WTC11 (cell line): ENCODE data around the gene MAP3K5. TPM values are rescaled to one million over a fixed set of nuclear protein-coding genes. Genes with fewer than 3 reads are reported as not detected.

ENCODE experiments used
- ATAC-seq: fragments of 200-7000 bp; cut with Tn5 transposase; 2 replicates; pipeline ENCODE4 v1.10.0; 2021; ENCODE audit warnings: mild to moderate bottlenecking, moderate library complexity
- CTCF ChIA-PET: fragments of 300-600 bp; sonication (Branson Sonifier 250); formaldehyde crosslinking; loops from one replicate; lab custom pipeline; 2021; ENCODE audit warnings: antibody characterized with exemption; lab: Charles Lee
- POLR2A ChIA-PET: fragments of 350-600 bp; sonication (Branson Sonifier 250); formaldehyde crosslinking; loops from one replicate; lab custom pipeline; 2021; ENCODE audit warnings: antibody characterized with exemption; lab: Charles Lee
- DNase-seq: peaks from one replicate; pipeline ENCODE4 v3.0.0; 2021; ENCODE audit warnings: low spot score
- H3K27ac Mint-ChIP-seq: 2 replicates; pipeline ENCODE4 v1.8.0; 2021; ENCODE audit warnings: mixed read lengths
- H3K27me3 Mint-ChIP-seq: 2 replicates; pipeline ENCODE4 v1.8.0; 2021; ENCODE audit warnings: low read depth, mild to moderate bottlenecking, moderate library complexity, mixed read lengths
- H3K36me3 Mint-ChIP-seq: 2 replicates; pipeline ENCODE4 v1.8.0; 2021; ENCODE audit warnings: mixed read lengths
- H3K4me1 Mint-ChIP-seq: 2 replicates; pipeline ENCODE4 v1.8.0; 2022; ENCODE audit warnings: mixed read lengths
- H3K4me3 Mint-ChIP-seq: 2 replicates; pipeline ENCODE4 v1.8.0; 2021; ENCODE audit warnings: mild to moderate bottlenecking, moderate library complexity, mixed read lengths
- H3K9me3 Mint-ChIP-seq: 2 replicates; pipeline ENCODE4 v1.8.0; 2021; ENCODE audit warnings: mixed read lengths
- CDX4 ChIP-seq: fragments of 250-450 bp; sonication (Bioruptor Pico); IDR thresholded peaks from 2 replicates; pipeline ENCODE4 v1.9.0; 2021; ENCODE audit warnings: moderate library complexity, mild to moderate bottlenecking, inconsistent platforms, borderline replicate concordance
- CREM ChIP-seq: sonication (generic); formaldehyde crosslinking; IDR thresholded peaks from 2 replicates; pipeline ENCODE4 v1.8.1; 2022; ENCODE audit warnings: mild to moderate bottlenecking, missing genetic modification reagents, moderate library complexity
- E2F5 ChIP-seq: sonication (generic); formaldehyde crosslinking; IDR thresholded peaks from 2 replicates; pipeline ENCODE4 v1.8.1; 2022; ENCODE audit warnings: mild to moderate bottlenecking, moderate library complexity, missing genetic modification reagents
- ESRRA ChIP-seq: sonication (generic); formaldehyde crosslinking; IDR thresholded peaks from 2 replicates; pipeline ENCODE4 v1.8.1; 2022; ENCODE audit warnings: mild to moderate bottlenecking, missing genetic modification reagents, borderline replicate concordance
- ETV6 ChIP-seq: sonication (generic); formaldehyde crosslinking; IDR thresholded peaks from 2 replicates; pipeline ENCODE4 v1.8.1; 2022; ENCODE audit warnings: mild to moderate bottlenecking, missing genetic modification reagents
- FOXJ3 ChIP-seq: sonication (generic); formaldehyde crosslinking; IDR thresholded peaks from 2 replicates; pipeline ENCODE4 v1.9.0; 2021; ENCODE audit warnings: missing genetic modification reagents, mild to moderate bottlenecking, borderline replicate concordance
- GABPB1 ChIP-seq: sonication (generic); formaldehyde crosslinking; IDR thresholded peaks from 2 replicates; pipeline ENCODE4 v1.8.1; 2023; ENCODE audit warnings: mild to moderate bottlenecking, missing genetic modification reagents
- IRF2 ChIP-seq: sonication (generic); formaldehyde crosslinking; IDR thresholded peaks from 2 replicates; pipeline ENCODE4 v1.8.0; 2022; ENCODE audit warnings: low read depth, missing genetic modification reagents, borderline replicate concordance
- MXD4 ChIP-seq: fragments of 250-450 bp; sonication (Bioruptor Pico); IDR thresholded peaks from 2 replicates; pipeline ENCODE4 v1.8.0; 2021; ENCODE audit warnings: mild to moderate bottlenecking, moderate library complexity, borderline replicate concordance
- SP1 ChIP-seq: sonication (generic); formaldehyde crosslinking; conservative IDR thresholded peaks from 2 replicates; pipeline ENCODE4 v1.8.1; 2022; ENCODE audit warnings: missing genetic modification reagents
- TEAD1 ChIP-seq: sonication (generic); formaldehyde crosslinking; IDR thresholded peaks from 2 replicates; pipeline ENCODE4 v1.8.0; 2022; ENCODE audit warnings: mild to moderate bottlenecking, missing genetic modification reagents
- TEAD4 ChIP-seq: sonication (generic); formaldehyde crosslinking; IDR thresholded peaks from 2 replicates; pipeline ENCODE4 v1.8.0; 2022; ENCODE audit warnings: mild to moderate bottlenecking, missing genetic modification reagents
- ZMAT4 ChIP-seq: fragments of 250-450 bp; sonication (Bioruptor Pico); IDR thresholded peaks from 2 replicates; pipeline ENCODE4 v1.9.0; 2021; ENCODE audit warnings: mild to moderate bottlenecking
- ZNF121 ChIP-seq: sonication (generic); formaldehyde crosslinking; IDR thresholded peaks from 2 replicates; pipeline ENCODE4 v1.8.0; 2023; ENCODE audit warnings: missing genetic modification reagents
- ZNF232 ChIP-seq: sonication (generic); formaldehyde crosslinking; IDR thresholded peaks from 2 replicates; pipeline ENCODE4 v1.8.0; 2022; ENCODE audit warnings: mild to moderate bottlenecking, missing genetic modification reagents
- ZNF416 ChIP-seq: fragments of 250-450 bp; sonication (Bioruptor Pico); IDR thresholded peaks from 2 replicates; pipeline ENCODE4 v1.9.0; 2021; ENCODE audit warnings: mild to moderate bottlenecking, inconsistent platforms
- ZSCAN18 ChIP-seq: fragments of 250-450 bp; sonication (Bioruptor Pico); IDR thresholded peaks from 2 replicates; pipeline ENCODE4 v2.1.2; 2022; ENCODE audit warnings: mild to moderate bottlenecking, moderate library complexity
- total RNA-seq: library from RNA; stranded (reverse); gene quantifications from 3 replicates; pipeline ENCODE4 v1.2.3, GENCODE V29; 2021
- TF ChIP-seq, protein P1 (sequence below): fragments of 250-450 bp; sonication (Bioruptor Pico); conservative IDR thresholded peaks from 2 replicates; pipeline ENCODE4 v1.9.0; 2021; ENCODE audit warnings: mild to moderate bottlenecking
- TF ChIP-seq, protein P2 (sequence below): sonication (generic); formaldehyde crosslinking; conservative IDR thresholded peaks from 2 replicates; pipeline ENCODE4 v1.8.1; 2023; ENCODE audit warnings: mild to moderate bottlenecking, low read depth, missing genetic modification reagents, moderate library complexity

Gene MAP3K5
- total RNA-seq, 1 experiment from 2014 or later, result 1.6 TPM

GRCh38 chr6:136510782-136511181 lies 281.5 kb downstream of the MAP3K5 start (continued):
- no peak for TF ChIP-seq CDX4 (CRISPR knock-in tag)
- TF ChIP-seq, all 79 proteins: peak for 0

GRCh38 chr6:136510299-136510698 lies 282.0 kb downstream of the MAP3K5 start:
- ChIA-PET CTCF (no interaction called here), POLR2A (no interaction called here)
- no peak for ATAC-seq
- DNase-seq, result no peak
- Mint-ChIP-seq H3K27ac (no peak overlapping the region), H3K4me3 (no peak overlapping the region), H3K36me3 (peaks cover 26% of the 10 kb centered on the region), H3K27me3 (no peaks in the 10 kb centered on the region), H3K4me1 (peaks cover 35% of the 10 kb centered on the region), H3K9me3 (peaks cover 4% of the 10 kb centered on the region)
- no peak for TF ChIP-seq ZMAT4
- no peak for TF ChIP-seq ZSCAN18
- TF ChIP-seq ZNF232, result no peak
- TF ChIP-seq, protein P1, sequence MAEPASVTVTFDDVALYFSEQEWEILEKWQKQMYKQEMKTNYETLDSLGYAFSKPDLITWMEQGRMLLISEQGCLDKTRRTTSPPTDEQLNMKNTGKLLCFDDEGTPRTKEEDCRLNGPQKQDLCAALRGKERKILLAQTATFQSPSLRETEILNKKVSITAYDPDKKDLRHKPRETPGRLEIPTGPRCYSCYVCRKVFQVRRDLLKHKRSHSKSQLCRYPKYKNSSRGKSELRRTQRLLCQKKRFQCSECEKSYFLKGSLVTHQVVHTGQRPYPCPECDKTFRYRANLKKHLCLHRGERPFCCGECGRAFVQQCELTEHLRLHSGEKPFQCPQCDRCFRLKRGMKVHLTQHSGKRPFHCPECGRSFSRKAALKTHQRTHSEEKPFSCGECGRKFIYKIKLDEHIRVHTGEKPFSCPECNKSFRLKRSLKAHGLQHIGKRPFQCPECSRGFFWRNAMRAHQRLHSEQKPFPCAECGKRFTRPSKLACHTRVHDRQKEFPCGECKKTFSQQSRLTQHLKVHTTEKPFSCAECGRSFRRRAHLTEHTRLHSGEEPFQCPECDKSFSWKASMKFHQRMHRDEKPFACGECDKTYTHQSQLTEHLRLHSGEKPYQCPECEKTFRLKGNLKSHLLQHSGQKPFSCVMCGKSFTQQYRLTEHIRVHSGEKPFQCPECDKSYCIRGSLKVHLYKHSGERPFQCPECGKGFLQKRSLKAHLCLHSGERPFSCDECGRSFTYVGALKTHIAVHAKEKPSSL (CRISPR knock-in tag), result no peak
- no peak for TF ChIP-seq TEAD4
- TF ChIP-seq ZNF121 (CRISPR knock-in tag), result no peak
- no peak for TF ChIP-seq TEAD1 (CRISPR knock-in tag)
- TF ChIP-seq ESRRA (CRISPR knock-in tag), result no peak
- TF ChIP-seq ETV6 (CRISPR knock-in tag), result no peak
- no peak for TF ChIP-seq SP1 (CRISPR knock-in tag)
- no peak for TF ChIP-seq MXD4 (CRISPR knock-in tag)
- no peak for TF ChIP-seq ZNF416
- TF ChIP-seq FOXJ3 (CRISPR knock-in tag), result no peak
- TF ChIP-seq CREM (CRISPR knock-in tag), result no peak
- no peak for TF ChIP-seq IRF2 (CRISPR knock-in tag)
- TF ChIP-seq GABPB1, result no peak
- TF ChIP-seq, protein P2, sequence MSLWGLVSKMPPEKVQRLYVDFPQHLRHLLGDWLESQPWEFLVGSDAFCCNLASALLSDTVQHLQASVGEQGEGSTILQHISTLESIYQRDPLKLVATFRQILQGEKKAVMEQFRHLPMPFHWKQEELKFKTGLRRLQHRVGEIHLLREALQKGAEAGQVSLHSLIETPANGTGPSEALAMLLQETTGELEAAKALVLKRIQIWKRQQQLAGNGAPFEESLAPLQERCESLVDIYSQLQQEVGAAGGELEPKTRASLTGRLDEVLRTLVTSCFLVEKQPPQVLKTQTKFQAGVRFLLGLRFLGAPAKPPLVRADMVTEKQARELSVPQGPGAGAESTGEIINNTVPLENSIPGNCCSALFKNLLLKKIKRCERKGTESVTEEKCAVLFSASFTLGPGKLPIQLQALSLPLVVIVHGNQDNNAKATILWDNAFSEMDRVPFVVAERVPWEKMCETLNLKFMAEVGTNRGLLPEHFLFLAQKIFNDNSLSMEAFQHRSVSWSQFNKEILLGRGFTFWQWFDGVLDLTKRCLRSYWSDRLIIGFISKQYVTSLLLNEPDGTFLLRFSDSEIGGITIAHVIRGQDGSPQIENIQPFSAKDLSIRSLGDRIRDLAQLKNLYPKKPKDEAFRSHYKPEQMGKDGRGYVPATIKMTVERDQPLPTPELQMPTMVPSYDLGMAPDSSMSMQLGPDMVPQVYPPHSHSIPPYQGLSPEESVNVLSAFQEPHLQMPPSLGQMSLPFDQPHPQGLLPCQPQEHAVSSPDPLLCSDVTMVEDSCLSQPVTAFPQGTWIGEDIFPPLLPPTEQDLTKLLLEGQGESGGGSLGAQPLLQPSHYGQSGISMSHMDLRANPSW (CRISPR knock-in tag), result no peak
- TF ChIP-seq E2F5, result no peak
